NCI-H187 treated with DMSO at 0.1 percent for 48 hours (cell line): ENCODE measurements around the gene SOD2.
"Not testable (repeated sequence)": the region's sequence is repeated elsewhere in the genome, so short reads cannot be mapped to it uniquely, and the experiment has no call there.

Experiments used
- DNase-seq: peaks from one replicate; lab custom pipeline; 2025; lab: John Stamatoyannopoulos, UW

The SOD2 gene

GRCh38 chr6:159693128-159693893 is at the start of gene SOD2:
TSS of gene SOD2 (minus strand) at chr6:159693241. CDS start at chr6:159693167, 74 bp downstream.
- peak; percentile 25 for DNase-seq

DNA sequence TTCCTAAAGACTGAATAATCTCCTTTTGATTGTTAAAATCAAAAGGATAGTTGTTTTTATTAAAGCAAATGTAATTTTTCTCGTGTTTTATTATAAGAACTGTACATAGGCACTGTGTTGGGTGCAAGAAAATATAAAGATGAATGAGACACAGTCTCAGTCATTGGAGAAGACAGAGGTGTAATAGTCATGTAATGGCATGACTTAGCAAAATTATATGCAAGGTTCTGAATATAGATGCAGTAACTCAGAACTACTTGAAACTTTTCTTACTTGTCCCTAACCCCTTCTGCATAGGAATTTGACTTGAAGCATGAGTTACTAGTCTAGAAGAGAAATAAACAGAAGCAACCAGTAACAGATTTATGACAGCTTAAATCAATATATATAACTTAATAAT is 49.1 kb upstream of the SOD2 start:
- no peak for DNase-seq

DNA sequence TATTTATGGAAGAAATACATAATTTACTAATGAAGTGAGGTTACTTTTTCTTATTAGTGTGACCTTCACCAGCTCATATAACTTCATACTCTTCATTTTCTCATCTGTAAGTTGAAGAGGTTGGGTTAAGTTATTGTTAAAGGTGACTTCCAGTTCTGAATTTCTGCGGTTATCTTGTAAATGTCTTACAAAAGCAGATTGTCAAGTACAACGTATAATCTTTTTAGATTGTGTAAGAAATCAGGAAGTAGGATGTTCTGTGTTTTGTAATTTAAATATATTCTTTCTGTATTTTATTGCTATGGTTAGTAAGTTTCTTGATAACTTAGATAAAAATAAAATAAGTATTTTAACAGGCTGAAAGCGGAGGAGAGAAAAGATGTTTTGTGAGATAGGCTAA is 46.3 kb upstream of the SOD2 start:
- no peak for DNase-seq

DNA sequence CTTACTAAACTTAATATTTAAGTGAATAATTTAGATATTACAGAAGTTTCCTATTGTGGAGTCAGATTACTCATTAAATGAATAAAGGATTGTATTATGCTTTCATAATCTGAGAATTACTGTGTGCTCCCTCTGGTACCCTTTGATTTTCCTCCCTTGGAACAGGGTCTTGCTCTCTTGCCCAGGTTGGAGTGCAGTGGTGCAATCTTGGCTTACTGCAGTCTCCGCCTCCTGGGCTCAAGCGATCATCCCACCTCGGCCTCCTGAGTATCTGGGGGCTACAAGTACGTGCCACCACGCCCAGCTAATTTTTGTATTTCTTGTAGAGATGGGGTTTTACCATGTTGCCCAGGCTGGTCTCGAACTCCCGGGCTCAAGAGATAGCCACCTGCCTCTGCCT is 43.9 kb upstream of the SOD2 start:
- DNase-seq, result no peak

GRCh38 chr6:159733395-159733794 is 40.4 kb upstream of the SOD2 start:
- DNase-seq, result not testable (repeated sequence)

GRCh38 chr6:159732550-159732949 is 39.5 kb upstream of the SOD2 start:
- DNase-seq, result not testable (repeated sequence)

GRCh38 chr6:159730332-159730676 is 37.3 kb upstream of the SOD2 start:
- DNase-seq, result no peak

- DNase-seq, result no peak
Measured at GRCh38 chr6:159729598-159730331, 36.7 kb upstream of the SOD2 start.

- no peak for DNase-seq
Measured at GRCh38 chr6:159728531-159728964, 35.5 kb upstream of the SOD2 start.

DNA sequence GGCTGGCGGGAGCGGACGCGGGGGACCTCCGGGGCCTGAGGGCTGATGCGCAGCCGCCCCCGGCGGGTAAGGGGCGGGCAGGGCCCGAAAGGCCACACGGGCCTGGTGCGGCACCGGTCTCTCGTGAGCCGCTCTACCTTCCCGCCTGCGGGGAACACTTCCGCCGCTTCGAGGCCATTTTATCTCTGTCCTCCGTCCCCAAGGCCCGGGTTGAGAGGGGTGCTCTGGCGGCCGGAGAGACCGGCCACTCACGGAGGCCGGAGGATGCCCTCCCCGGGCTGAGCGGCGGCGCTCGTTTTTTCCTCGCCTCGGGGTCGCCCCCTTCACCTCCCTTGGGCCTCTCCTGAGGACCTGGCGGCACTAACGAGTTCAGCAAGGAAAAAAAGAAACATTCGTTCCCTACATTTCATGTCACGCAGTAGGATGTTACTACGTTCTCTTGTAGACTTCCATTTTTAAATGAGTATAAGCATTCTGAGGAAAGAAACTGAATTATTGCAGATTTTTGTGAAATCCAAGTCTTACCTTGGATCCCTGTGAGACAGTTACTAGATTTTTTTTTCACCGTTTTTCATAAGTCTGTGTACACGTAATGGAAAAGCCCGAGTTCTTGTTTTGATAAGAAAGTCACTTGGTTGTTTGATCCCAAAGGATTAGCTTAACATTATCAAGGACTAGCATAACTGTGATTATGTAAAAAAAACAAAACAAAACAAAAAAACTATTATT is 34.8 kb upstream of the SOD2 start:
- DNase-seq, result no peak

DNA sequence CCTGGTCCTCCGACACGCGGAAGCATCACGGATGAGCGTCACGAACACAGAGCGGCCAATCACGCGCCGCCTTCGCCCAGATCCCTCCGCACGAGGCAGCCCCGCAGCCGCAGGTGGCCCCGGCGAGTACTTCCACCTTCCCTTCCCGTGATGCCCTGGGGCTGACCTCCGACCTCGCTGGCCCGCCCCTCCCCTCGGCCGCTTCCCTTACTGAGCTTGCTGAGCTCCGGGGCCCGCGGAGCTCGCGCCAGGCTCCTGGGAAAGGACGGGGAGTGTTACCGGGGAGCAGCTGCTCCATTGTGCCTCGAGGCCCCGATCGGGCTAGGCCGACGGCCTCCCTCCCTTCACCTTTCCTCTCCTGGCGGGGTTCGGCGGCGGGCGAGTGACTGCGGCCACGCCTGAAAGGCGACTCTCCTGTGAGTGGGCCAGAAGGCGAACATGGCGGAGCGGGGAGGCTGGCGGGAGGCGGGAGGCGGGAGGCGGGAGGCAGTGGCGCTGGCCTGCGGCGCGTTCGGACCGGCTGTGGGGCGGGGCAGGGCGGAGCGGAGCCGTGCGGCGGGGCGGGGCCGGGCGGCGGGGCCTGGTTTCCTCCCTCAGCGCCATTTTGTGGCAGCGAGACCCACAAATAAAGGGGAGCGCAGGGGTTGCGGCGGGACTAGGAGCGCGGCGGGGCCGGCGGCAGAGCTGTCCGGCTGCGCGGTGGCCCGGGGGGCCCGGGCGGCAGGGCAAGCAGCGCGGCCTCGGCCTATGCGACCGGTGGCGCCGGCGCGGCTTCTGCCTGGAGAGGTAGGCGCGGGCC is 34.1 kb upstream of the SOD2 start, which contains the start of gene WTAP:
Gene WTAP (plus strand): TSS at position 589 of the 799 bp plus-strand sequence. CDS start 8,760 bp downstream, outside the sequence.
- DNase-seq, result peak; percentile 61

DNA sequence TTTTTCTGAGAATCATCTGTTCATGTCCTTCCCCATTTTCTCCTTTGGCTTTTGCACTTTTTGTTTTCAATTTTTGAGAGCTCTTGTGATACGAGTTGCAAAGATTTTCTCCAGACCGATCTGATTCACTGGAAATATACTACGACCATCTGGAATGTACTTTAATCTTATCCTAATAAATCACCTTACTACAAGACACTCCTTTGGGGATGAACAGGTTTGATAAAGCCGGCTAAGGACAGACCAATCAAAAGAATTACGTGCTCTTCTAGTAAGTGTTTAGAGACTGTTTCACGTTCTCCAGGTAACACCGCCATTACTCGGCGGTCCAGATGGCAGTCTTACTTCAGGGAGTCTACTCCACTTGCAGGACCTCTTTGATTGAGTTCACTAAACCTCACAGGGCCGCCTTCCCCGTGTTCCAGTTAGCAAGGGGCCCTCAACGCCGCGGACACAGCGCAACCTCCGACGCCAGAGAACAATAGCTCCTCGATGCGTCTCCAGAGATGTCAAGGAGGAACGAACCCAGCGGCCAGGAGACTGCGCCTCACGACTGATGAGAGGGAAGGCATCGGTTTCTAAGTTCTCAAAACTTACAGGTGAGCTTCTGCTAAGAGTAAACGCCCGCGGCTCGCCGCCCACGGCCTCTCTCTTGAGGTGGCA is 33.3 kb upstream of the SOD2 start:
- DNase-seq, result no peak

DNA sequence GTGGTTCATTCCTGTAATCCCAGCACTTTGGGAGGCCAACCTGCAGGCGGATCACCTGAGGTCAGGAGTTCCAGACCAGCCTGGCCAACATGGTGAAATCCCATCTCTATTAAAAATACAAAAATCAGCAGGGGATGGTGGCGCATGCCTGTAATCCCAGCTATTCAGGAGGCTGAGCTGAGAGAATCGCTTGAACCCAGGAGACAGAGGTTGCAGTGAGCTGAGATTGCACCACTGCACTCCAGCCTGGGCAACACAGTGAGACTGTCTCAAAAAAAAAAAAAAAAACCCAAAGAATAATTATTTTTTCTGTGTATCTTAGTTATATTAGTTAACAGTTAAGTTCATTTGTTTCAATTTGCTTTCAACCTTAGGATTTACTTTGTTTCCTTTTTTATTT is 32.2 kb upstream of the SOD2 start:
- not testable (repeated sequence) for DNase-seq

DNA sequence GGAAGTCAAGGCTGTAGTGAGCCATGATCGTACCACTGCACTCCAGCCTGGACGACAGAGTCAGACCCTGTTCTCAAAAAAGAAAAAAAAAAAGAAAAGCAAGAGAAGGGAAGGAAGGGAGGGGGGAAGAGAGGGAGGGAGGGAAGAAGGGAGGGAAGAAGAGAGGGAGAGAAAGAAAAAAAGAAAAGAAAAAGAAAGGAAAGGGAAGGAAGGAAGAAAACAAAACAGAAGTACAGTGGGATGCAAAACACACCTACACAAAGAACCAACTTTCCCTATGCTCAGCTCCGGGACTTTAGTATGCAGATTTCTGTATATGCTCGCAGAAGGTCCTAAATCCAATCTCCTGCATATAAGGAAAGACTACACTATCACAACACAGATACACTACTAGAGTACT is 31.7 kb upstream of the SOD2 start:
- no peak for DNase-seq

GRCh38 chr6:159723259-159723658 is 30.2 kb upstream of the SOD2 start:
- DNase-seq, result no peak

GRCh38 chr6:159722655-159723054 is 29.6 kb upstream of the SOD2 start:
- DNase-seq, result no peak

DNA sequence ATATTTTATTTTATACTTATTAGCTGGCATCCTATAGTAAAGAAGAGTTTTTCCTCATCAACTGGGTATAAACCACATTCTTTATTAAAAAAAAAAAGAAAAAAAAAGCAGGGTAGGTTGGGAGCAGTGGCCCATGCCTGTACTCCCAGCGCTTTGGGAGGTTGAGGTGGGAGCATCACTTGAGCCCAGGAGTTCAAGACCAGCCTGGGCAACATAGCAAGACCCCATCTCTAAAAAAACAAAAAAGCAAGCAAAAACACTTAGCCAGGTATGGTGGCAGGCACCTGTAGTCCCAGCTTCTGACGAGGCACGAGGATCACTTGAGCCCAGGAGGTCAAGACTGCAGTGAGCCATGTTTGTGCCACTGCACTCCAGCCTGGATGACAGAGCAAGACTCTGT is 28.9 kb upstream of the SOD2 start:
- not testable (repeated sequence) for DNase-seq

GRCh38 chr6:159720708-159721107 is 27.7 kb upstream of the SOD2 start:
- no peak for DNase-seq

- DNase-seq, result no peak
Measured at GRCh38 chr6:159719287-159719686, 26.2 kb upstream of the SOD2 start.

DNA sequence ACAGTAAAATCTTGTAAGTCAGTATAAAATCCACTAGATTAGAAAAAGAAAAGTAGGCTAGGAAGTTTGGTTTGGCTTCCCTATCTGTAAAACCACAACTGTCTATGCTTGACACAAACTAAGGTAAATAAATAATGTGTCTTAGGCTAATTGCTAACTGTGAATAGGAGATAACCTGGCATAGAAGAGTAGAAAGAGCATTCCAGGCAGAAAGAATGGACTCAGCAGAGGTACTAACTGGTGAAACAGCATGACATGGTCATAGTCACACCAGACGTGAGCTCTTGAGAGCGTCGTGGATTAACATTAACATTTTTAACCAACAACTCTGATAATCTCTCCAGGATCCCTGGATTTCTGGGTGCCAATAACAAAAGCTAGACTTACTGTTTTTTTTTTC is 25.6 kb upstream of the SOD2 start:
- no peak for DNase-seq
